Uterus (tissue), 4 donors: ENCODE data around the gene LIG3. TPM values are rescaled to one million over a fixed set of nuclear protein-coding genes. Genes with fewer than 3 reads are reported as not detected.

Source experiments
- DNase-seq, 2 donors: peaks; one replicate each; pipeline ENCODE4 v3.0.0-alpha.2; 2019 to 2020
- H3K27ac ChIP-seq, 2 donors: fragments of 200-600 bp; sonication (generic); 1 replicate in 1 of 2; 2 replicates in 1 of 2; pipeline ENCODE4 v1.5.1; 2016 to 2018
- H3K27me3 ChIP-seq, 2 donors: fragments of 200-600 bp; sonication (generic); one replicate each; pipeline ENCODE4 v1.5.1; 2018 to 2019; ENCODE audit warnings: control low read depth in 1 of 2
- H3K36me3 ChIP-seq, 2 donors: fragments of 200-600 bp; sonication (generic); one replicate each; pipeline ENCODE4 v1.5.1; 2019; ENCODE audit warnings: control low read depth in 1 of 2
- H3K4me1 ChIP-seq, 2 donors: fragments of 200-600 bp; sonication (generic); one replicate each; pipeline ENCODE4 v1.5.1; 2018 to 2019; ENCODE audit warnings: control low read depth in 1 of 2
- H3K4me3 ChIP-seq, 2 donors: fragments of 200-600 bp; sonication (generic); 1 replicate in 1 of 2; 2 replicates in 1 of 2; pipeline ENCODE4 v1.5.1; 2018 to 2019; ENCODE audit warnings: mild to moderate bottlenecking in 1 of 2
- H3K9me3 ChIP-seq, 2 donors: fragments of 200-600 bp; sonication (generic); one replicate each; pipeline ENCODE4 v1.5.1; 2019; ENCODE audit warnings: control low read depth in 1 of 2
- CTCF ChIP-seq, 4 experiments: fragments of 200-600 bp in 2 of 4; fragments of 450-650 bp in 2 of 4; sonication (generic) in 2 of 4; IDR thresholded peaks; one replicate each; pipeline ENCODE4 v1.5.1; 2016 to 2019; ENCODE audit warnings: antibody characterized with exemption in 4 of 4, mild to moderate bottlenecking in 2 of 4, moderate library complexity in 1 of 4
- POLR2A ChIP-seq, 2 donors: fragments of 450-650 bp; IDR thresholded peaks; one replicate each; pipeline ENCODE4 v1.6.1; 2016; ENCODE audit warnings: antibody characterized with exemption in 2 of 2, mild to moderate bottlenecking in 1 of 2, moderate library complexity in 1 of 2
- intact Hi-C: fragments of 100-400 bp; cut with DNase I; formaldehyde crosslinking; loops from one replicate; pipeline ENCODE4 v1.15.1; 2023; ENCODE audit warnings: low total_unique reads
- total RNA-seq, 4 donors: library from RNA; depleted of rRNA in 3 of 4; stranded (reverse); fragments of >200 nt in 3 of 4; gene quantifications; one replicate each; pipeline versions ENCODE4 v1.1.0 to v1.2.4, GENCODE V29; 2014 to 2023
- donor health status: DM: yes; HTN: yes; CAD: no.

Gene LIG3
- total RNA-seq, 4 donors from 2014 or later: 11.5 to 108 (median 57.0) TPM

DNA sequence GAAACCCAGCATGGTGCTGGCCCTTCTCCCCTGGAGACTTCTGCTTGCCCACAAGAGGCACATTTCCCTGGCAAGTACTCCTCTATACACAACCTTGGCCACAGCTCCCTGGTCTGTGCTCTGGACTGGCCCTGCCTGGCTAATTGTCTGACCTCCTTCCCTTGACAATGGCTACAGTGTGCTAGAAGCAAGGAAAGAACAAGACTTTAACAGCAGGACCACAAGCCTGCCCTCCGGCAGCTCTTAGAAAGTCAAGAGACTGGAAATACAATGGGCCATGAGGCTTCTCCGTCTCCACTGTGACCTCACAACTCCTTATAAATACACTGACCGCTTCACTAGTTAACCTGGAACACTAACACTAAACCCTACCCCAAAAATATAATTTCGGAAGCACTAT lies 36.7 kb downstream of the LIG3 start:
- no peak overlapping the region for H3K27ac ChIP-seq
- no peaks in the 10 kb centered on the region for H3K9me3 ChIP-seq
- DNase-seq: no peak
- no peaks in the 10 kb centered on the region for H3K36me3 ChIP-seq
- intact Hi-C loops: no loop called here
- no peak overlapping the region for H3K4me3 ChIP-seq
- H3K27me3 ChIP-seq: no peaks in the 10 kb centered on the region
- no peaks in the 10 kb centered on the region for H3K4me1 ChIP-seq
- TF ChIP-seq CTCF (IDR thresholded peaks at IDR 0.05) (no peak), POLR2A (IDR thresholded peaks at IDR 0.05) (no peak)

GRCh38 chr17:35018814-35019213 lies 38.5 kb downstream of the LIG3 start:
- Histone ChIP-seq H3K4me1 (no peaks in the 10 kb centered on the region), H3K27me3 (no peaks in the 10 kb centered on the region), H3K36me3 (no peaks in the 10 kb centered on the region), H3K27ac (no peak overlapping the region), H3K9me3 (no peaks in the 10 kb centered on the region), H3K4me3 (no peak overlapping the region)
- TF ChIP-seq POLR2A (IDR thresholded peaks at IDR 0.05) (no peak), CTCF (IDR thresholded peaks at IDR 0.05) (no peak)
- DNase-seq: no peak
- intact Hi-C loops: no loop called here

DNA sequence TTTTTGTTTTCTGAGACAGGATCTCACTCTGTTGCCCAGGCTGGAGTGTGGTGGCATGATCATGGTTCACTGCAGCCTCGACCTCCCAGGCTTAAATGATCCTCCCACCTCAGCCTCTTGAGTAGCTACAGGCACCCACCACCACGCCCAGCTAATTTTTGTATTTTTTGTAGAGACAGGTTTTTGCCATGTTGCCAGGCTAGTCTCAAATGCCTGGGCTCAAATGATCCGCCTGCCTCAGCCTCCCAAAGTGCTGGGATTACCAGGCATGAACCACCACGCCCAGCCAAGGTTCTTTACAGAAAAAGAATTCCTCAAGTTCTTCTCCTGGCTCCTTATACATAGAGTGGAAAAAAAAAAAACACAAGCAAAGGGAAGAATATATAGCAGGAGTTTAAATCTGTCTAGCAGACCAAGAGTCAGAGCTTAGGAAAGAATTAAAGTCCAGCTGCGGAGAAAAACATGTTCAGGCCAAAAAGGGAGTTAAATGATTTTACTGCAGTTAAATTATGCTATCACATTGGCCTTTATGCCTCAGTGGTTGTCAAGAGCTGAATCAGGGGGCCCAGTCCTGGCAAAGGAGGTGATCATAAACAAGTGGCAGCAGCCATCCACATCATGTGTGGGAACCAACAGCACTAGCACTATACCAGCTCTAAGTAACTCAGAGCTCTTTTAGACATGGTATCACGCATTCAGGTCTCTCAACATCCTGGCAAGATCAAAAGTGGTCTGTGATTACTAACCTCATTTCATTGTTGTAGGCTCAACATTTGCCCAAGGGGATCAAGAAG lies 39.3 kb downstream of the LIG3 start:
- no peak for TF ChIP-seq POLR2A (IDR thresholded peaks at IDR 0.05)
- TF ChIP-seq CTCF (IDR thresholded peaks at IDR 0.05): no peak
- H3K27ac ChIP-seq: no peak overlapping the region
- no peaks in the 10 kb centered on the region for H3K9me3 ChIP-seq
- intact Hi-C loops: no loop called here
- H3K4me3 ChIP-seq: no peak overlapping the region
- H3K4me1 ChIP-seq: no peaks in the 10 kb centered on the region
- no peaks in the 10 kb centered on the region for H3K27me3 ChIP-seq
- H3K36me3 ChIP-seq: no peaks in the 10 kb centered on the region
- no peak for DNase-seq

DNA sequence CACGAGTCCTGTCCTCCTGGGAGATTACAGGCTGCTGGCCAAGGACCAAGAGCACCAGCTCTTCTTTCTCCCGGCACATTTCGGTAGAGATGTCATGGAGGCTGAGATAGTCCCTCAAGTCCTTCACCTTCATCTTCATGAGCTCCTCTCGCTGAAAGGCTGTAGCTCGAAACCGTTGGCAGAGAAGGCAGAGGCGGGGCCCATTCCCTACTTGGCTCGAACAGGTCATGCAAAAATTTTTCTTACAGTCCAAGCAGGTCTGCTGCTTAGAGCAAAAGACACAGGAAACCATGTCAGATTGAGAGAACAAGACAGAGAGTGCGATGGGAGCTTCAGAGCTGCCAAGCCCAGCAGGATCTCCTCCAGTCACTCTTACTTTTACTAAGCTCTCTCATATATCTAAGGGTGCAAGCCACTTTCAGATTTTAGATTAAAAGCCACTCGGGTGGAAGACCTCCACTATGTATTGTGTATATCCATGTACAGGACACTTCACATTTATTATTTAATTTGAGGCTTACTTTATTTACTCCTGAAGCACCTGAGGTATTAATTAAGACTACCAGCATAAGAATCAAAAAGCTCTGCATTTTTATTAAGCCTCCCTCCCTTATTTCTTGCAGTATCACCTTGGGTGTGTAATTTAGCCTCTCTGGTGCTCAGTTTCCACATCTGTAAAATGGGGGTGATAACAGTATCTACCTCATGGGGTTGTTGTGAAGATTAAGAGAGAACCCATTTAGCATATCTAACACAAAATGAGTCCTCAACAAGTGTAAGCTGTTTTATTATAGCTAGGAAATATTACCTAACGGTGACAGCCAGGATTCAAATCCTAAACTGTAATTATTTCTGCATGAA lies 41.4 kb downstream of the LIG3 start:
- Histone ChIP-seq H3K4me1 (no peaks in the 10 kb centered on the region), H3K27ac (peak overlapping the region; percentile 12 to 50), H3K9me3 (no peaks in the 10 kb centered on the region), H3K27me3 (no peaks in the 10 kb centered on the region), H3K4me3 (no peak overlapping the region), H3K36me3 (no peaks in the 10 kb centered on the region)
- no peak for DNase-seq
- TF ChIP-seq POLR2A (IDR thresholded peaks at IDR 0.05) (no peak), CTCF (IDR thresholded peaks at IDR 0.05) (no peak)
- intact Hi-C loops: no loop called here

GRCh38 chr17:35022536-35023063 lies 42.3 kb downstream of the LIG3 start:
- H3K27ac ChIP-seq: peak overlapping the region; percentile 12 to 50
- no peaks in the 10 kb centered on the region for H3K9me3 ChIP-seq
- no peak overlapping the region for H3K4me3 ChIP-seq
- no peaks in the 10 kb centered on the region for H3K4me1 ChIP-seq
- DNase-seq: peak; percentile 36 to 64
- peak in 1 of 4 experiments; percentile 1 for TF ChIP-seq CTCF (IDR thresholded peaks at IDR 0.05)
- no peak for TF ChIP-seq POLR2A (IDR thresholded peaks at IDR 0.05)
- H3K27me3 ChIP-seq: no peaks in the 10 kb centered on the region
- intact Hi-C loops: no loop called here
- no peaks in the 10 kb centered on the region for H3K36me3 ChIP-seq
